ENCODE results near the gene TMEM250.

Gene TMEM250

GRCh38 chr9:136083558-136084062 lies 35.1 kb downstream of the TMEM250 start:
- no peak for DNase-seq (ENCODE audit: low read depth, low spot score)

GRCh38 chr9:136082496-136083361 lies 35.9 kb downstream of the TMEM250 start:
- DNase-seq (ENCODE audit: low read depth, low spot score), result no peak

GRCh38 chr9:136081826-136082495 lies 36.7 kb downstream of the TMEM250 start:
- DNase-seq (ENCODE audit: low read depth, low spot score), result no peak

- no peak for DNase-seq (ENCODE audit: low read depth, low spot score)
Measured at GRCh38 chr9:136081113-136081825, 37.4 kb downstream of the TMEM250 start.

DNA sequence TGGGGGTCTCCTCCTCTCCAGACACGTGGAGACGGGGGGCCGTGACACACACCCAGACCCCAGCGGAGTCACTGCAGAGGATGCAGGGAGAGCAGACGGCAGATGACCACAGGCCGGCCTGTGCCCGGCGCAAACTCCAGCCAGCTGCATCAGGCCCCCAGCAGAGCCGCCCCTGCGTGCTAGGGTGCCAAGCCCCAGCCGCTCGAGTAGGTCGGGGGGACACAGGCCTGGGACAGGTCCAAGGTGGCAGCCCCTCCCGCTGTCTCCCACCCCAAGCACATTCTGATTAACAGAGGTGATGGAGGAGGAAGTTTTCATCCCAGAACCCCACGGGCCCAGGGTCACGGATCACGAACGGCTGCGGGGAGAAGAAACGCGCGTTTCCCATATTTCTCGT lies 38.0 kb downstream of the TMEM250 start:
- no peak for DNase-seq (ENCODE audit: low read depth, low spot score)

- no peak for DNase-seq (ENCODE audit: low read depth, low spot score)
Measured at GRCh38 chr9:136079916-136080246, 38.8 kb downstream of the TMEM250 start.

DNA sequence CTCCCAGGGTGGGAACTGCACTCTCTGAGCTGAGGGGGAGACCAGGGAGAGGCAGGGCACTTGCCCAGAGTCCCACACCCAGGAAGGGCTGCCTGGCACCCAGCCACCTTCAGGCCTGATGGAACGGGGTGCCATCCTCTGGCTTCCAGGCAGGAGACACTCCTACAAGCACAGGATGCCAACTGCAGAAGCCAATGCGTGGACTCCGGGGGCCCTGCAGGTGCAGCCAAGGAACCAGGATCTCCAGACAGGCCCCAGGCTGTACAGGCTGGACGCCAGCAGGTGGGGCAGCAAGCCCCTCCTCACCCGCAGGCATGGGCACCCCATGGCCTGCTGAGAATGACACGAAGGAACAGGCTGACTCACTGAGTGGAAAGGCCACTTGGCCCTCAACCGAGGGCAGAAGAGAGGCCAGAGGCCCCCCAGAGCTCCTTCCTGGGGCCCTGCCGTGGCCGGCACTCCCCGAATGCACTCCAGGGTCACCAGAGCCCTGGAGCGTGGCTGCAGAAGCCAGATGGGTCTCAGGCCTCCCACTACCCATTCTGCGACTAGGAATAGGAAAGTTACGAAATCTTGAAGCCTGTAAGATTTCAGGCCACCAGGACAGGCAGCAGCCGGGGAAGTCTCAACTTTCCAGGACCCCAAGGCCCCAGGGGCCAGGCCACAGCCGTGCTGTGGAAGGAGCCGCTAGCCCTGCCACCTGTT lies 39.3 kb downstream of the TMEM250 start:
- no peak for DNase-seq (ENCODE audit: low read depth, low spot score)

DNA sequence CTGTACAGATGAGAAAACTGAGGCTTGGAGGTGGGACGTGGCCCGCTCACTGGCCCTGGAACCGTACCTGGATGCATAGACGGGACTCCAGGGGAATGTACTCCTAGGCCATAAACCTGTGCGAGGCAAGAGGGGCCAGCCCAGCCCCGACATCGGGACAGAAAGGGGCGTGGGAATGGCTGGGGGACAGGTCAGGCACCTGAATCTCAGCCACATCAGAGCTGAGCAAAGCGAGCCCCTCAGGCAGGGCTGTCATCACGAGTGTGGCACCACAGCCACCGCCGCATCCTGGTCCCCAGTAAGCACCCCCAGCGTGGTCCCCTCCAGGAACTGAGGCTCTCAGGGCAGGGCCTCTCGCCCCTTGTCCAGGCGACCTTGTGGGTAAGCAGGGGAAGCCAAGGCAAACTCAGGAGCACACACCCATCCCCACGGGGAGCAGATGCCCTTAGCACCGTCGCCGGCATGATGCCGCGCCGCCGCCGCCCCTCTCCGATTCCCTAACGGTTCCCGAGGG lies 40.1 kb downstream of the TMEM250 start:
- no peak for DNase-seq (ENCODE audit: low read depth, low spot score)

GRCh38 chr9:136078024-136078423 lies 40.7 kb downstream of the TMEM250 start:
- no peak for DNase-seq (ENCODE audit: low read depth, low spot score)

- DNase-seq (ENCODE audit: low read depth, low spot score), result no peak
Measured at GRCh38 chr9:136077491-136077890, 41.2 kb downstream of the TMEM250 start.

GRCh38 chr9:136075881-136076678 lies 42.6 kb downstream of the TMEM250 start:
- no peak for DNase-seq (ENCODE audit: low read depth, low spot score)

DNA sequence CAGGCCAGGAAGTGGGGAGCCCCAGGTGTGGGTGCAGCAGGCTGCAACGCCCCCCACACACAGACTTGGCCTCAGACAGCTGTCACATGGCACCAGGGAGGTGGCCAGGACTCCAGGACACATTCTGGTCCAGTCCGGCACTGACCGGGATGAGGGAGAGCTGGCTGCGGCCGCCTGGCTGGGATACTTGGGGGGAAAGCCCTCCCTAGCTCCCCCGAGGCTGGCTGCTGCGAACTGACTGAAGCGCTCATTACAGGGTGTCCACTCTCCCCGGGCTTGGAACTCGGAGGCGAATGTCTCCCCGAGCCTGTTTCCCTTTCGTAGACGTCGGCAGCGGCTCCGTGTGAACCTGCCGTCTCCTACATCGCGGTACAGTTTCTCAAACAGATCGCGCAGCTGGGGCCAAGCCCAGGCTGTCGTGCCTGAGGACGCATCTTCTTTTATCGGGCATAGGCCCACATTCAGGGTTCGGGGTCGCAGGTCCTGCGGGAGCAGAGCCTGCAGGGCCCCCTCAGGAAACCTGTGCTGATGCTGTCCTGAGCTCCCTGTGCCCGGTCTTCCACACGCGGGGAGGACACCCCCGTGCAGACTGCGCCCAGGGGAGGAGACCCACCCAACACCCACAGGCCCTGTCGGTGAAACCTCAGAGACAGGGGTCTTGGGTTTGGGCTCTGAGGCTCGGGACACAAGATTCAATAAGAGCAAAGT lies 43.4 kb downstream of the TMEM250 start:
- DNase-seq (ENCODE audit: low read depth, low spot score), result no peak

DNA sequence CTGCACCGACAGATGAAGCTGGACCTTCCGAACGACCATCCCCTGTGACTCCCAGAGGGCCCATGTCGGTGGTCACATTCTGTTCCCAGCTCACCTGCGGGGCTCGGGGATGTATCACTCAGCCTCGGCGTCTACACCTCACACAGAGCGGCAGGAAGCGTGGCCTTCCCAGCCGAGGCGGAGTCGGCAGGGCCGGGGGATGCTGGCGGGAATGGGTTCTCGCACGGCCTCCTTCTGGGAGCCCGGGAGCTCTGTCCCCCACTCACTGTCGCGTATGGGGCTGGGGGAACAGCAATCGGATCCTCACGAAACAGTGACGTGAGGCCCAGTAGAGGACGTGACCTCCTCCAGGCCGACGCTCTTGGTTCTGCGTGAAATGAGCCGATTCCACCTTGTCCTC lies 44.0 kb downstream of the TMEM250 start:
- no peak for DNase-seq (ENCODE audit: low read depth, low spot score)
